GM18520 (cell line): Measurements from ENCODE around the gene ANKRD63.

Experiments used
- ATAC-seq: cut with Tn5 transposase; IDR thresholded peaks from one replicate; pipeline ENCODE4 v1.9.1; 2021; ENCODE audit not compliant: unreplicated experiment

The ANKRD63 gene

GRCh38 chr15:40282869-40283614 is at the start of gene ANKRD63:
Gene ANKRD63 (minus strand): TSS chr15:40283064. CDS start chr15:40282586, 478 bp downstream.
- no peak for ATAC-seq

GRCh38 chr15:40332113-40332781 is 49.4 kb upstream of the ANKRD63 start:
- no peak for ATAC-seq

GRCh38 chr15:40331637-40332036 is 48.8 kb upstream of the ANKRD63 start:
- no peak for ATAC-seq

GRCh38 chr15:40331026-40331425 is 48.2 kb upstream of the ANKRD63 start:
- no peak for ATAC-seq

- ATAC-seq, result no peak
Observed at GRCh38 chr15:40330368-40330836, 47.5 kb upstream of the ANKRD63 start.

- no peak for ATAC-seq
Observed at GRCh38 chr15:40329804-40330203, 46.9 kb upstream of the ANKRD63 start.

GRCh38 chr15:40328751-40329150 is 45.9 kb upstream of the ANKRD63 start:
- no peak for ATAC-seq

GRCh38 chr15:40328176-40328575 is 45.3 kb upstream of the ANKRD63 start:
- no peak for ATAC-seq

- no peak for ATAC-seq
Observed at GRCh38 chr15:40327457-40327856, 44.6 kb upstream of the ANKRD63 start.

GRCh38 chr15:40325700-40326099 is 42.8 kb upstream of the ANKRD63 start:
- no peak for ATAC-seq

- no peak for ATAC-seq
Observed at GRCh38 chr15:40325188-40325587, 42.3 kb upstream of the ANKRD63 start.

- no peak for ATAC-seq
Observed at GRCh38 chr15:40323953-40324937, 41.4 kb upstream of the ANKRD63 start.

- ATAC-seq, result peak; percentile 86
Observed at GRCh38 chr15:40323239-40323952, 40.5 kb upstream of the ANKRD63 start, which contains the start of gene INAFM2. Gene INAFM2 (plus strand): TSS chr15:40323692. CDS start chr15:40324056, 364 bp downstream.

- ATAC-seq, result no peak
Observed at GRCh38 chr15:40322531-40323238, 39.8 kb upstream of the ANKRD63 start.

- ATAC-seq, result no peak
Observed at GRCh38 chr15:40320931-40321371, 38.1 kb upstream of the ANKRD63 start.

- no peak for ATAC-seq
Observed at GRCh38 chr15:40320409-40320808, 37.5 kb upstream of the ANKRD63 start.

- ATAC-seq, result no peak
Observed at GRCh38 chr15:40317580-40317979, 34.7 kb upstream of the ANKRD63 start.

GRCh38 chr15:40316931-40317330 is 34.1 kb upstream of the ANKRD63 start:
- ATAC-seq, result no peak

GRCh38 chr15:40314723-40315276 is 31.9 kb upstream of the ANKRD63 start:
- ATAC-seq, result no peak
